HUDEP-2 (cell line): ENCODE measurements around the gene MICAL2.
A peak's percentile ranks its signal among the peaks of the same experiment; 100 is the strongest.

Experiments used
- DNase-seq, 76 experiments: peaks; one replicate each; lab custom pipeline; 2025; ENCODE audit not compliant: unreplicated experiment in 76 of 76; lab: John Stamatoyannopoulos, UW

Gene MICAL2, protein sequence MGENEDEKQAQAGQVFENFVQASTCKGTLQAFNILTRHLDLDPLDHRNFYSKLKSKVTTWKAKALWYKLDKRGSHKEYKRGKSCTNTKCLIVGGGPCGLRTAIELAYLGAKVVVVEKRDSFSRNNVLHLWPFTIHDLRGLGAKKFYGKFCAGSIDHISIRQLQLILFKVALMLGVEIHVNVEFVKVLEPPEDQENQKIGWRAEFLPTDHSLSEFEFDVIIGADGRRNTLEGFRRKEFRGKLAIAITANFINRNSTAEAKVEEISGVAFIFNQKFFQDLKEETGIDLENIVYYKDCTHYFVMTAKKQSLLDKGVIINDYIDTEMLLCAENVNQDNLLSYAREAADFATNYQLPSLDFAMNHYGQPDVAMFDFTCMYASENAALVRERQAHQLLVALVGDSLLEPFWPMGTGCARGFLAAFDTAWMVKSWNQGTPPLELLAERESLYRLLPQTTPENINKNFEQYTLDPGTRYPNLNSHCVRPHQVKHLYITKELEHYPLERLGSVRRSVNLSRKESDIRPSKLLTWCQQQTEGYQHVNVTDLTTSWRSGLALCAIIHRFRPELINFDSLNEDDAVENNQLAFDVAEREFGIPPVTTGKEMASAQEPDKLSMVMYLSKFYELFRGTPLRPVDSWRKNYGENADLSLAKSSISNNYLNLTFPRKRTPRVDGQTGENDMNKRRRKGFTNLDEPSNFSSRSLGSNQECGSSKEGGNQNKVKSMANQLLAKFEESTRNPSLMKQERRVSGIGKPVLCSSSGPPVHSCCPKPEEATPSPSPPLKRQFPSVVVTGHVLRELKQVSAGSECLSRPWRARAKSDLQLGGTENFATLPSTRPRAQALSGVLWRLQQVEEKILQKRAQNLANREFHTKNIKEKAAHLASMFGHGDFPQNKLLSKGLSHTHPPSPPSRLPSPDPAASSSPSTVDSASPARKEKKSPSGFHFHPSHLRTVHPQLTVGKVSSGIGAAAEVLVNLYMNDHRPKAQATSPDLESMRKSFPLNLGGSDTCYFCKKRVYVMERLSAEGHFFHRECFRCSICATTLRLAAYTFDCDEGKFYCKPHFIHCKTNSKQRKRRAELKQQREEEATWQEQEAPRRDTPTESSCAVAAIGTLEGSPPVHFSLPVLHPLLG

DNA sequence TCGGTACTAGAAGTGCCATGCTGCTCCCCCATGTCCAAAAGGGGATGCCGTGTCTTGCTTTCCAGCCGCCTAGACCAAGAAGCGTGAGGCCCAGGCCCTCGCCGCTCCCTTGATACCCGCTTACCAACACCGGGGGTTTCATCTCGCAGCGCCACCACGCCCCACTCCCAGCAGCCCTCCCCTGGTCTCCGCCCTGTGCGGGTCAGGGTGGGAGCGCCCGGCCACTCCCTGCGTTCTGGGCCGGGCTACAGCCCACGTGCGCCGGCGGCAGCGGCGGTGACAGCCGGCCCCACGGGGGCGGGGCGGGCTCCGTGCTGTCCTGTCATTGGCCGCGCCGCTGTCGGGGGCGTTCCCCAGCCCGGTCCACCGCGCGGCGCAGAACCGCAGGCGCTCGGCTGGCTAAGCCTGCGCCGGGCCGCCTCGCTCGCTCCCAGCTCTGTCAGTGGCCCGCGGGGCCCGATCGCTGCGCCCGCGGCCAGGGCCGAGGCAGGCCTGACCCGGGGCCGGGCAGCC, at the start of gene MICAL2:
Gene MICAL2, plus strand, starts transcription at position 390 of the 513 bp plus-strand sequence. CDS start 51,566 bp downstream, outside the sequence.
- DNase-seq: peak in 74 of 76 experiments; percentile 15 to 92 (median 81)

DNA sequence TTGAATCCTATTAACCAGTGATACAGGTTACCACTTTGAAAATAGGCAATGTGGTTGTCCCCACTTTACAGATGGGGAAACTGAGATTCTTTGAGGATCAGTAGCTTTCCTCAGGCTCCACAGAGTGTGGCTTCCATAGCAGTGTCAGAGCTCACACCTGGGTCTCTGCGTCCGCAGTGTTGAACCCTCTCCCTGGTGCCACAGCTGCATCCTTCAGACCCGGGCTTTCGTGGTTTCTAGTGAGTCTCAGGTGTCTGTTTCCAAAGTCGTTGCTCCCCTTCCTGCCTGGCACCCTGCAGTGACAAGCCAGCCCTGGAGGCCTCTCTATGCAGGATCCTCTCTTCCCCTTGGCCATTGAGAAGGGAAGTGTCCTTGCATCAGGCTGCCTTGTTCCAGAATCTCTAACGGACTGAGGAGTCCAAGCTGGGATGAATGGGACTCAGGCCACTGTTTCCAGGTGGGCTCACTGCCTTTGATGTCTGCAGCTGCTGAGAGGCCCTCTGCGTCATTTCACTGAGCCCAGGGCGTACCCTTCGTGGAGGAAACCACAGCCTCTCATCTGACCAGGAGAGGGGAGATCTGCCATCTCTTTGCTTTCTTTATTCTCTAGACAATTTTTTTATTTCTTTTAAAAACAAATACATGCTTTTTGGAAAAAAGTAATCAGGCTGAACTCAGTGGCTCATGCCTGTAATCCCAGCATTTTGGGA, 48.4 kb upstream of the MICAL2 start:
- DNase-seq: no peak

DNA sequence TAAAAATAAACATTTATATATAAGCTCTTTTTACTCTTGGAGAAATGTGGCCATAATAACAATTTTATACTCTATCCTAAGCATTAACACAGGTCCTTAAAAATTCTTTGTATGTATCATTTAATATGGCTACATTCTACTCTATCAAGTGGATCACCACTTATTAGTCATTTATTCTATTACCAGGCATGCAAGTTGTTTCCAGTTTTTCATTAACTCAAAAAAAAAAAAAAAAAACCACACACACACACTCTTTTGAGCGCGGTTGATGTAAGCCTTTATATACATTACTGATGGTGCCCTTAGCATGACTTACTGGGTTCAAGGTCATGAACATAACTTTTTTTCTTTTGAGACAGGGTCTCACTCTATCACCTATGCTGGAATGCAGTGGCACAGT, 47.1 kb upstream of the MICAL2 start:
- no peak for DNase-seq

DNA sequence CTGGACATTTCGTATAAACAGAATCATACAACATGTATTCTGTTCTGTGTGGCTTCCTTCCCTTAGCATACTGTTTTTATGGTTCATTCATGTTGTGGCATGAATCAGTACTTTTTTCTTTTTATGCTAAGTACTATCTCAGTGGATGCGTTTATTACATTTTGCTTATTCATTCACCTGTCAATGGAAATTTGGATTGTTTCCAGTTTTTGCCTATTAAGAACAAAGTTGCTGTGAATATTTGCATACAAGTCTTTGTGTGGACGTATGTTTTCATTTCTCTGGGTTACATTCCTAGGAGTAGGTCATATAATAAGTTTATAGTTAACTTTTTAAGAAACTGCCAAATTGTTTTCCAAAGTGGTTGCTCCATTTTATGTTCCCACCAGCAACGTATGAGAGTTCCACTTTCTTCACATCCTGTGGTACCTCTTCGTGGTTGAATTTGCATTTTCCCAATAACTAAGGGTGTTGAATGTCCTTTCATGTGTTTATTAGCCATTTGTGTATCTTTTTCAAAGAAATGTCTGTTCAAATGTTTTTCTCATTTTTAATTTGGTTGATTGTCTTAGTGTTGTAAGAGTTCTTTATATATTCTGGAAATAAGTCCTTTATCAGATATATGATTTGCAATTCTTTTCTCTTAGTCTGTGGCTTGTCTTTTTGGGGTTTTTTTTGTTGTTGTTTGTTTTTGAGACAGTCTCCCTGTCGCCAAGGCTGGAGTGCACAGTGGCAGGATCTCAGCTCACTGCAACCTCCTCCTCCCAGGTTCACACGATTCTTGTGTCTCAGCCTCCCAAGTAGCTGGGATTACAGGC, 46.0 kb upstream of the MICAL2 start:
- DNase-seq: no peak

DNA sequence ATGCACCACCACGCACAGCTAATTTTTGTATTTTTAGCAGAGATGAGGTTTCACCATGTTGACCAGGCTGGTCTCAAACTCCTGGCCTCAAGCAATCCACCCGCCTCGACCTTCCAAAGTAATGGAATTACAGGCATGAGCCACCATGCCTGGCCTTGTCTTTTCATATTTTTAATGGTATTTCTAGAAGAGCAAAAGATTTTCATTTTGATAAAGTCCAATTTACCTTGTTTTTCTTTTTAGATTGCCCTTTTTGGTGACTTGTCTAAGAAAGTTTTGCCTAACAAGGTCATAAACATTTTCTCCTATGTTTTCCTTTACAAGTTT, 45.5 kb upstream of the MICAL2 start:
- no peak for DNase-seq

DNA sequence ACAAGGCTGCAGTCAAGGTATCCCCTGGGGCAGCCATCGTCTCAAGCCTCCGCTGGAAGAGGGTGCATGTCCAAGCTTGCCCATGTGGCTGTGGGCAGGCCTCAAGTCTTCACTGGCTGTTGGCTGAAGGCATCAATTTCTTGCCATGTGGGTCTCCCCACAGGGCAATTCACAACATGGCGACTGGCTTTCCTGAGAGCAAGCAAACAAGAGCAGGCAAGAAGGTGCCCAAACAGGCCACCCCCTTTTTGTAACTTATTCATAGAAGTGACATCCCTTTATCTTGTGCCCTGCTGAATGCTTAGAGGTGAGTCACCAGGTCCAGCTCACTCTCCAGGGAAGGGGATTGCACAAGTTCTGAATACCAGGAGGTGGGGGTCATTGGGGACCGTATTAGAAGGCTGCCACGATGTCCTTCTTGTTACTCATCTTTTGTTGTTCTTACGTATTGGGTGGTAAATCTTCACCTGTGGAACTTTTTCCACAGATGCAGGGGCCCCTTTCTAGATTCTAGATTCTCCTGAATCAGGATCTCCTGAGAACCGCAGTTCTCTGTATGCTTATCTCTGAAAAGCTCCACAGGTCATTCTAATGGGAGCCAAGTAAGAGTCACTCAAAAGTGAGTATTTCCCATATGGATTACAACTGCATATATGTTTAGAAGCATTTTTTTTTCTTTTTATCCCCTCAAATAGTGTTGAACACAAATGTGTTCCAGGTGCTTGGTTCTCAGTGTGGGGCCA, 44.2 kb upstream of the MICAL2 start:
- DNase-seq: no peak

DNA sequence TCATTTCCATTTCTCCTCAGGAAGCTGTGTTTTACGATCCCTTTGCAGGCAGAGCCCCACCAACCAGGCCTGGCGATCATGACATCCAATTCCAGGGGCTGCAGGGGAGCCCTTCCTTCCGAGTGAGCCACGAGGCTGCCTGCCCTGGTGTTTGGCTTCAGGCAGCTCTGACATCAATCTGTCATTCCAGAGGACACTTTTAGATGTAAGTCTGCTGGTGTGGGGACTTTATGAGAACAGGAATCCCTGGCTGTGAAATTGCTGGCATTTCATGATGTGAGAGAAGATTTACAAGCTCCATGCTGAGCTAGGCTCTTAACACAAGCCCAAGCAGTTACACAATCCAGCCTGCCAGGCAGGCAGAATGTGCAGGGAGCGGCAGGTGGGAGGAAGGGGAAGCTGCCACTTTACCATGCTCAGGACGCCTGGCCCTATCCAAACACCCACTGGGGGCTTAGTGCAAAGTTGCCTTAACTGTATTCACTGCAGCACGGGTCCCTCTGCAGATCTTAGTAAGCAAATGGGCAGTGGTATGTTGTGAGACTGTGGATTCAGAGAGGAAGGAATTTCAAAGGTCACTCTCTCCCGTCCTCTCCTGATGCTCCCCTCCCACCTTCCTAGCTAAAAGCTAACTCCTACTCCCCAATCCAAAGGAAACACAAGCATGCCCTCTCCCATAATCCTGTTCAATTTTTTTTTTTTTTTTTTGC, 43.4 kb upstream of the MICAL2 start:
- DNase-seq: no peak

DNA sequence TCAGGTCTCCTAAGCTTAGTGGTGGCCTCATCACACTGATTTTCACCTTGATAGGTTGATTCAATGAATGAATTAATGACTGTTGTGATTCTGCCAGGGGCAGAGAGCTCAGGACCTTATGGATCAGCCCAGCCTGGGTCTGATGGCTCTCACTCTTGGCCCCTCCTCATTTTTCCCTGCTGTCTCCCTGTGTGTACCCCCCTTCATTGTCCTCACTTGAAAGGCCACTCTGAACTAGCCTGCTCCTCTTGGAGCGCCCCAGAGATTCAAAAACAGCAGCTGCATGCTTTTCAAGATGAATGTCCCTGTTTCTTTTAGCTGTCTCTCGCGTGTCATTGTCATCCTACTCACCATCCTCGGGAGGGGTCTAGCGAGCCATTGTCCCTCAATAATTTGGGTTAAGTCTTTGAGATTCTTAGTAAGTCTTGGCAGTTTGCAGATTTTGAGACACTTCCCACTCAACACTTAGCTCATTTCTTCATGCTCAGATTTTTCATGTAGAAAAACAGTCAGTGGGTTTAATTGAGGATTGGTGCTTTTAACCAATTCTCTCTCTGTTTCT, 42.5 kb upstream of the MICAL2 start:
- DNase-seq: no peak

DNA sequence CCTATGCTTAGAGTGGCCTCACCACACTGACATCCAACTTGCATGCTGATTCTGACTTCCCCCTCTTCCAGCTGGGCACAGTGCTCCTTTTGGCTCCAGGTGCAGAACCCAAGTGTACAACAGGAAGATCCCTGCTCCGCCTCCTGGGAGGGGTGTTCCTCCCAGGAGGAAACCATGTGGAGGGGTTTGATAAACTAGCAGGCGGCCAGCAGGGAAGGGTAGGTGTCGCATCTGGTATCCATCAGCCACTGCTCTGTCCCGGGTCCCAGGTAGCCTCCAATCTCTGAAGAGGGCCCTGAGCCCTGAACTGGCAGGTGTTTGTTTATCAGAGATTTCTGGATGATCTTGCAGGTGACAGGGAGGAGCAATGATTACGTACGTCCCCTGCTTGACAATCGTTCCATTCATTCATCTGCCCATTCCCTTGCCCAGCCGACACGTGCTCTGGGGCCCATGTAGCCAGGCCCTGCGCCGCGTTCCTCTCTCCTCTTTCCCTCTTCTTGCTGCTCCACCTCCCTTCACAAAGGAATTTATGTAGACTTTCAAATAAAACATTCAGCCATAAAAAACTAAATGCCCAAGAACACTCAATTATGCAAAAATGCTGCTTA, 41.2 kb upstream of the MICAL2 start:
- no peak for DNase-seq

DNA sequence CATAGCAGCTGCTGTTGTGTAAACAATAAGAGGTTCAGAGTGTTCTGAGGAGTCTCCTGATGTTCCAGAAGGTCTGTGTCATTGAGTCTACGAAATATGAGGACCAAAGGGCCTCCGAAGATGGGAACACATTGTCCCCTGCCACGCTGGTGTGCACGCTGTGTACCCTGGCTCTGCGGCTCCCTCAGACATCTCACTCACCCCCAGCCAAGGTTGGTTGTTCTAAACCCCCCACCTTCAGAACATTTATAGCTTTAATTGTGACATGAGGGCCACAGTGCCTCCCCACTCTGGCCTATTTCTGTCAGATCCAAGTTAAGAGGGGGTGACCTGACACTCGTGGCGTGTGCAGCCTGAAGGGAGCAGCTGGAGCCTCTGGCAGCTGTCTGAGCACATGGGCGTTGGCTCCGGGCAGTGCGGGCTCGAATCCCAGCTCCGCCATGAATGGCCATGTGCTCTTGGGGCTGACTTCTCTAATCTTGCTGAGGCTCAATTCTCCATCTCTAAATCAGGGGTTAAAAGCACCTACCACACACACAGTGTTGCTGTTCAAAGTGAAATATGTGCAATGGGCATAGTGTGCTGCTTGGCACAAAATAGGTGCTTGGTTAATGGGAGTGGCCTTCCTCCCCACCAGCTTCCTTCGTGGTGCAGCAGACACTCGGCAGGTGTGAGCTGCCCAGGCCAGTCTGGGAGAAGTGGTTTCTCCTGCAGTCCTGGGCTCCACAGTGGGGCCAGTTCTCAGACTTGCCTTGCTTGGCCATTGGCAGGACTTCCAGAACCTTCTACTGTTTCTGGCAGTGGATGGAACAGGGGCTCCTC, 39.7 kb upstream of the MICAL2 start:
- no peak for DNase-seq

DNA sequence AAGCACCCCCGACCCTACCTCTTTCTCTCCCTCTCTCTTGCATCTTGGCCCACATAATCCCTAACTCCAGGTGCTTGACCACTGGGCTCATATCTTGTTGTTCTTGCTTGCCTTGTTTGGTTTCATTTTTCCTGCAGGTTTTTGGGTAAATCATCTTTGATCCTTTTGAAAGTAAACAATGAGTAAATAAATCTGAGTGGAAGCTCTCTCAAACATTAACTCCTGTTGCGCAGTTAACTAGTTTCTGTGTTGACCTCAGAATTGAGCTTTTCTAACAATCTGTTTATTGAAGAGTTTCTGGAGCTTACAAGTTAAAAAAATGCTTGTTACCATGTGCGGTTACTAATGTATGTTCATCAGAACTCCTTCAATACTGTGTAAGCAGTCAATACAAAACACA, 38.8 kb upstream of the MICAL2 start:
- no peak for DNase-seq

DNA sequence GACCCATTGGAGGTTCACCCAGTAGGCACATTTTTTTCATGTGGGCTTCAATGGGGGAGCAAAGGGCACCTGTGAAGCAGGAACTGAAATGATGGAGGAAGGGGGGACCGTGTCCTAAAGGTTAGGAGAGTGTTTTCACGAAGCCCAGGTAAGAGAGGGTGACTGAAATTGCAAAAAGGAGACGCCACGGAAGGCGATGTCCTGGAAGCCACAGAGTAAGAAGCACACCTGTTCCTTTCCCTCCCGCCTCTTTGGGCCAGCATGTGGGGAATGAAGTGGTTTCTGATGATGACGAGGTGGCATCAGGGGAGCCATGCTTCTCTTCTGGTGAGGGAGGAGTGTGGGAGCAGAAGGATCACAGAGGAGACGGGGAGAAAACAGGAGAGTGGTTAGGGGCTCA, 37.0 kb upstream of the MICAL2 start:
- DNase-seq: no peak

DNA sequence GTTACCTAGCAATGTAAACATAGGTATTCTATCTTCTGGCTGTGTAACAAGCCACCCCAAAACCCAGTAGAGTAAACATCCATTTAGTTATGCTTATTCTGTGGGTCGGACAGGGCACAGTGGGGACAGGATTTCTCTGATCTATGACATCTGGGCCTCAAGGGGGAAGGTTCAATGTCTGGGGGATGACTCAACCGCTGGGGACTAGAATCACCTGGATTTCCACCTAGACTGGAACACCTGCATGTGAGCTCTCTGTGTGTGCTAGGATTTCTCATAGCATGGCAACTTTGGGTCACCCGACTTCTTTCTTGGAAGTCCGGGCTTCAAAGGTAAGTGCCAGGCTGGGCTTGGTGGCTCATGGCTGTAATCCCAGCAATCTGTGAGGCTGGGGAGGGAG, 36.5 kb upstream of the MICAL2 start:
- DNase-seq: no peak

DNA sequence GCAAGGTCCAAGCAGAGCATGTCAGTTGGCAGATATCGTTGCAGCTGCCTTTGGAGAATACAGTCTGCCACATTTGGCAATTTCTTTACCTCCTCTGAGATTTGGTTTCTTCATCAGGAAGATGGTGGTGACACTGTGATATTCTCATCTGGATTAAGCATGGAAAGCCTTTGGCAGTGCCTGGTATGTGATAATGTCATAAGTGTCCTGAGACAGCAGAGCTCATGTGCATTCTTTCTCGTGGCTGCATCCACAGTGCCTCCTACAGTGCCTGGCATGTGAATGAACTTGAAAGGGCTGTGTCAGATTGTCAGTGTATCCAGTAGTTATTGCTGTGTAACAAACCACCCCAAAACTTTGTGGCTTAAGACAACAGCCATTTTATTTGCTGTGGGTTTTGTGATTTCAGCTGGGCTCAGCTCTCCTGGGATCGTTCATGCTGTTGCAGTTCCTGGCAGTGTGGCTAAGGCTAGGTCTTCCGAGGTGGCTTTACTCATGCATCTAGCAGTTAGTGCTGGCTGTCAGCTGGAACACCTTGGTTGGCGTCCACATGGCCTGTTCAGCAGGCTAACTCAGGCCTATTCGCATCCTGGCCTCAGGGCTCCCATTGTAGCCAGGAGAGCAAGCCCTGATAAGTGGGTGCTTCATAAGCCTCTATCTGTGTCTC, 35.7 kb upstream of the MICAL2 start:
- no peak for DNase-seq

DNA sequence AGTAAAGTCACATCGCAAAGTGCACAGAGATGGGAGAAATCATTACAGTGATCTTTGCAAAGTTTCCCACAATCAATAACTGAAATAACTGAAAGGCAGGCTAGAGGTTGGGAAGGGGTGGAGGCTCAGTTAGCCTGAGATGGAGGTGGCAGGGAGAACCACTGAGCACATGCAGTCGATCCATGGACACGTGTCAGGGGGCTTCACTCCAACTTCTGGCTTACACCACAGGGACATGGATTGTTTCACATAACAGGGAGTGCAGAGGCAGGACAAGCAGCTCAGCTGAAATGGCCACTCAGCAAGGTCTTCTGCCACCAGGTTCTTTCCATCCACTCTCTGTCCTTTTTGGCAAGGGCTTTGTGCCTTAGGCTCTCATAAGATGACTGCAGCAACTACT, 35.1 kb upstream of the MICAL2 start:
- no peak for DNase-seq
